CD4-positive, alpha-beta T cell (primary cell): Measurements from ENCODE around the gene IQGAP2. TPM values are rescaled to one million over a fixed set of nuclear protein-coding genes. Genes with fewer than 3 reads are reported as not detected.

ENCODE experiments used
- ATAC-seq: fragments of 200-7000 bp; cut with Tn5 transposase; one replicate; pipeline ENCODE4 v1.10.0; 2022; ENCODE audit warnings: mild to moderate bottlenecking; ENCODE audit not compliant: poor library complexity
- CTCF ChIA-PET: fragments of 350-600 bp; sonication (Branson Sonifier 250); formaldehyde crosslinking; loops from one replicate; lab custom pipeline; 2021; ENCODE audit warnings: antibody characterized with exemption, inconsistent platforms; lab: Charles Lee
- POLR2A ChIA-PET: fragments of 350-600 bp; sonication (Branson Sonifier 250); formaldehyde crosslinking; loops from one replicate; lab custom pipeline; 2021; ENCODE audit warnings: antibody characterized with exemption, inconsistent platforms; lab: Charles Lee
- DNase-seq, 14 experiments: peaks; one replicate each; pipeline ENCODE4 v3.0.0-alpha.2; 2013 to 2020; ENCODE audit warnings: mixed read lengths in 2 of 14
- H3K27ac ChIP-seq, 2 donors: one replicate each; pipeline versions ENCODE4 v1.5.1 to v1.7.0; 2013; ENCODE audit warnings: low read length in 2 of 2, low read depth in 1 of 2, mild to moderate bottlenecking in 1 of 2
- H3K27me3 ChIP-seq, 2 experiments: 1 replicate in 1 of 2; 2 replicates in 1 of 2; pipeline versions ENCODE4 v1.6.1 to v1.7.0; 2013; ENCODE audit warnings: low read length in 2 of 2, control low read depth in 1 of 2, mild to moderate bottlenecking in 1 of 2, moderate library complexity in 1 of 2; ENCODE audit not compliant: insufficient read depth in 2 of 2, control insufficient read depth in 1 of 2
- H3K36me3 ChIP-seq: one replicate; pipeline ENCODE4 v1.6.1; 2013; ENCODE audit warnings: low read length, control low read depth; ENCODE audit not compliant: insufficient read depth
- H3K4me1 ChIP-seq: one replicate; pipeline ENCODE4 v1.6.1; 2013; ENCODE audit warnings: low read length, control low read depth; ENCODE audit not compliant: insufficient read depth
- H3K4me3 ChIP-seq: one replicate; pipeline ENCODE4 v1.5.1; 2013; ENCODE audit warnings: mild to moderate bottlenecking, low read length, moderate library complexity
- H3K9me3 ChIP-seq, 2 experiments: 1 replicate in 1 of 2; 2 replicates in 1 of 2; pipeline versions ENCODE4 v1.6.1 to v1.7.0; 2013; ENCODE audit warnings: low read length in 2 of 2, mild to moderate bottlenecking in 2 of 2, control low read depth in 1 of 2, moderate library complexity in 1 of 2; ENCODE audit not compliant: control insufficient read depth in 1 of 2, insufficient read depth in 1 of 2
- H3K27ac Mint-ChIP-seq: one replicate; pipeline ENCODE4 v1.8.0; 2020; ENCODE audit warnings: mixed read lengths
- H3K27me3 Mint-ChIP-seq: one replicate; pipeline ENCODE4 v1.8.0; 2021; ENCODE audit warnings: mixed read lengths
- H3K36me3 Mint-ChIP-seq: one replicate; pipeline ENCODE4 v1.8.0; 2021; ENCODE audit warnings: low read depth, mixed read lengths
- H3K4me1 Mint-ChIP-seq: one replicate; pipeline ENCODE4 v1.8.0; 2021; ENCODE audit warnings: low read depth, mixed read lengths
- H3K4me3 Mint-ChIP-seq: one replicate; pipeline ENCODE4 v1.8.0; 2020; ENCODE audit warnings: mild to moderate bottlenecking, mixed read lengths
- H3K9me3 Mint-ChIP-seq: one replicate; pipeline ENCODE4 v1.8.0; 2020; ENCODE audit warnings: mixed read lengths
- intact Hi-C, 2 experiments: fragments of 100-400 bp; cut with DNase I in 1 of 2; cut with micrococcal nuclease in 1 of 2; formaldehyde crosslinking; loops; one replicate each; pipeline versions ENCODE4 v1.15.1 to v1.9.0; 2023 to 2025; cut with DNase I, micrococcal nuclease
- total RNA-seq, 174 experiments: library from RNA in 2 of 174; stranded (reverse) in 2 of 174; gene quantifications; one replicate each; pipeline ENCODE4 v1.2.3 and lab custom pipeline; 2021 to 2026
- TF ChIP-seq, protein P1 (sequence below): fragments of 200-600 bp; IDR thresholded peaks from one replicate; pipeline ENCODE4 v1.8.0; 2022; ENCODE audit warnings: antibody characterized with exemption, mild to moderate bottlenecking

IQGAP2 gene
- total RNA-seq, 2 experiments from 2014 or later, result 58.8 TPM

DNA sequence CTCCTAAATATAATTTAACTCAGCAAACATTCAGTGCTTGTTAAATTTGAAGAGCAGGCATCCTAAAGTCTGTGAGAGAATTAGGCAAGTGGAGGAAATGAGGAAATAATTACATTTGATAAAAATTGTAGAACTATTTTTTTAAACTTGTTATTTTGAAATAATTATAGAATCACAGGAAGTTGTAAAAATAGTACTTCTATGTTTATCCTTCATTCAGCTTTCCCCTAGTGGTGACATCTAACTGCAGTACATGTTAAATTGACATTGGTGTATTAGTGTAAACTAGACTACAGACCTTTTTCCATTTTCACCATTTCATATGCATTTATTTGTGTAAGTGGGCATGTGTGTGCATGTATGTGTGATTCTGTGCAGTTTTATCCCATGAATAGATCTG, 168.5 kb downstream of the IQGAP2 start:
- peaks cover 39% of the 10 kb centered on the region for H3K36me3 ChIP-seq

DNA sequence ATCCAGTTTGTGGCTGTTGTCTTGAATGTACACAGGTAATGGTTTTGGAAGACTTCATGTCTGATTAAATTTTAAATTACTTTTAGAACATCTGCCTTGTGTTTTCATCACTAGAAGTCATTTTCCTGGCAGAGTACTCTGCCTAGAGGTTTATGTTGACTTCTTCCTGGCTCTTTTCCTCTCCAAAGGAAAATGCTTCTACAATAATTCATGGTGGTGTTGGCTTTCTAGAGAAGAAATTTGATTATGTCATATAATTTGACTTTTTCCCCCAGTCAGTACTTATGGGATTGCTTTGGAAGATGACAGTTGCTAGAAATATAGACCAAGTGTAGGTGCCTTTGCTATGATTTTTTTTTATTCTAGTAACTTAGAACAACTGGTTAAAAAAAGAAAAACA, 173.4 kb downstream of the IQGAP2 start:
- Mint-ChIP-seq H3K27ac (no peak overlapping the region), H3K4me1 (peaks cover 20% of the 10 kb centered on the region), H3K4me3 (no peak overlapping the region), H3K36me3 (peaks cover 62% of the 10 kb centered on the region), H3K27me3 (no peaks in the 10 kb centered on the region), H3K9me3 (no peaks in the 10 kb centered on the region)
- no peak for DNase-seq
- intact Hi-C loops, result no loop called here
- ATAC-seq, result no peak
- ChIA-PET CTCF (no interaction called here), POLR2A (interaction anchor here (1.0 to 1.1 kb wide), 2 partner anchors 30 to 33 kb away, joined by 4 read pairs; no protein-coding TSS in a partner anchor)
- Histone ChIP-seq H3K27me3 (no peaks in the 10 kb centered on the region), H3K4me3 (no peak overlapping the region), H3K4me1 (no peaks in the 10 kb centered on the region), H3K36me3 (peaks cover 35% of the 10 kb centered on the region), H3K9me3 (no peaks in the 10 kb centered on the region), H3K27ac (no peak overlapping the region)
- TF ChIP-seq, protein P1, sequence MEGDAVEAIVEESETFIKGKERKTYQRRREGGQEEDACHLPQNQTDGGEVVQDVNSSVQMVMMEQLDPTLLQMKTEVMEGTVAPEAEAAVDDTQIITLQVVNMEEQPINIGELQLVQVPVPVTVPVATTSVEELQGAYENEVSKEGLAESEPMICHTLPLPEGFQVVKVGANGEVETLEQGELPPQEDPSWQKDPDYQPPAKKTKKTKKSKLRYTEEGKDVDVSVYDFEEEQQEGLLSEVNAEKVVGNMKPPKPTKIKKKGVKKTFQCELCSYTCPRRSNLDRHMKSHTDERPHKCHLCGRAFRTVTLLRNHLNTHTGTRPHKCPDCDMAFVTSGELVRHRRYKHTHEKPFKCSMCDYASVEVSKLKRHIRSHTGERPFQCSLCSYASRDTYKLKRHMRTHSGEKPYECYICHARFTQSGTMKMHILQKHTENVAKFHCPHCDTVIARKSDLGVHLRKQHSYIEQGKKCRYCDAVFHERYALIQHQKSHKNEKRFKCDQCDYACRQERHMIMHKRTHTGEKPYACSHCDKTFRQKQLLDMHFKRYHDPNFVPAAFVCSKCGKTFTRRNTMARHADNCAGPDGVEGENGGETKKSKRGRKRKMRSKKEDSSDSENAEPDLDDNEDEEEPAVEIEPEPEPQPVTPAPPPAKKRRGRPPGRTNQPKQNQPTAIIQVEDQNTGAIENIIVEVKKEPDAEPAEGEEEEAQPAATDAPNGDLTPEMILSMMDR, result no peak

More for the DNA sequence above, 168.5 kb downstream of the IQGAP2 start:
- Histone ChIP-seq H3K4me1 (no peaks in the 10 kb centered on the region), H3K9me3 (no peaks in the 10 kb centered on the region), H3K4me3 (no peak overlapping the region), H3K27ac (no peak overlapping the region), H3K27me3 (no peaks in the 10 kb centered on the region)
- Mint-ChIP-seq H3K27me3 (no peaks in the 10 kb centered on the region), H3K27ac (peak overlapping the region; percentile 45), H3K9me3 (no peaks in the 10 kb centered on the region), H3K36me3 (peaks cover 66% of the 10 kb centered on the region), H3K4me3 (no peak overlapping the region), H3K4me1 (peaks cover 19% of the 10 kb centered on the region)
- DNase-seq, result no peak
- intact Hi-C loops, result loop anchor here in 1 of 2 experiments (5.0 kb wide), 1 partner anchor 1706 kb away; no protein-coding TSS in a partner anchor
- no peak for ATAC-seq
- TF ChIP-seq, protein P1, result no peak
- CTCF ChIA-PET, result interaction anchor here (0.7 to 1.4 kb wide), 4 partner anchors 8 to 922 kb away, joined by 3 to 4 read pairs (median 4); no protein-coding TSS in a partner anchor
- POLR2A ChIA-PET, result no interaction called here

DNA sequence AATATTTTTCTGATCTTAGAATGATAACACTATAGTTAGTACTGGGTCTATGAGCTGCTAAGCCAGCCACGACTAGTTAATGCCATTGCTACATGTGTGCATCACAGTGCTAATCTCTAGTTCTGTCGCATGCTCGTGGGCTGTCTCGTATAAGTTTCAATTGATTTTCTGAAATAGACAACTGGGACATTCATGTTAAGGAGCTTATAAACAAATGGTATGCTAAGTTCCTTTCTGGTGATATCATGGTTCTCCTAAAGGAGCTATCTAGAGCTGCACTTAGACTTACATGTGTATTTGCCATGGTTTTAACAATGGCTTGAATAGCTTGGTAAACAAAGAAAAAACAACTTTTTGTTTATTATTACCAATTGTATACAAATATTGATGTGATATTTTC, 173.9 kb downstream of the IQGAP2 start:
- no peak for ATAC-seq
- no peaks in the 10 kb centered on the region for H3K27me3 Mint-ChIP-seq
- TF ChIP-seq, protein P1, result no peak
- no peaks in the 10 kb centered on the region for H3K9me3 Mint-ChIP-seq
- Histone ChIP-seq H3K27ac (no peak overlapping the region), H3K9me3 (no peaks in the 10 kb centered on the region), H3K4me3 (no peak overlapping the region), H3K27me3 (no peaks in the 10 kb centered on the region), H3K4me1 (no peaks in the 10 kb centered on the region), H3K36me3 (peaks cover 30% of the 10 kb centered on the region)
- no peak overlapping the region for H3K4me3 Mint-ChIP-seq
- H3K36me3 Mint-ChIP-seq, result peaks cover 59% of the 10 kb centered on the region
- POLR2A ChIA-PET, result interaction anchor here (1.0 to 1.1 kb wide), 2 partner anchors 30 to 34 kb away, joined by 4 read pairs; no protein-coding TSS in a partner anchor
- CTCF ChIA-PET, result interaction anchor here (1.3 kb wide), 1 partner anchor 33 kb away, joined by 5 read pairs; no protein-coding TSS in a partner anchor
- H3K27ac Mint-ChIP-seq, result peak overlapping the region; percentile 32
- intact Hi-C loops, result no loop called here
- H3K4me1 Mint-ChIP-seq, result peaks cover 20% of the 10 kb centered on the region
- no peak for DNase-seq
